B cell (primary cell): Measurements from ENCODE around the gene NDUFA12.

ENCODE experiments used
- CTCF ChIP-seq: fragments of 200-600 bp; IDR thresholded peaks from one replicate; pipeline ENCODE4 v1.8.0; 2022; ENCODE audit warnings: antibody characterized with exemption, mild to moderate bottlenecking
- EZH2 ChIP-seq: IDR thresholded peaks from 2 replicates; pipeline ENCODE4 v1.6.1; 2012; ENCODE audit warnings: borderline replicate concordance, low read depth, mild to moderate bottlenecking, moderate library complexity, low read length; ENCODE audit not compliant: insufficient read depth, poor library complexity, severe bottlenecking

- TF ChIP-seq CTCF: no peak
- no peak for TF ChIP-seq EZH2
Observed at GRCh38 chr12:95003921-95004272, 400 bp upstream of the NDUFA12 start.
